Uterus (tissue), 2 donors: ENCODE results near the gene ARL6IP5.

Experiments used
- POLR2A ChIP-seq, 2 donors: fragments of 450-650 bp; IDR thresholded peaks; one replicate each; pipeline ENCODE4 v1.6.1; 2016; ENCODE audit warnings: antibody characterized with exemption in 2 of 2, mild to moderate bottlenecking in 1 of 2, moderate library complexity in 1 of 2
- TF ChIP-seq, protein P1 (sequence below), 4 experiments: fragments of 200-600 bp in 2 of 4; fragments of 450-650 bp in 2 of 4; sonication (generic) in 2 of 4; IDR thresholded peaks; one replicate each; pipeline ENCODE4 v1.5.1; 2016 to 2019; ENCODE audit warnings: antibody characterized with exemption in 4 of 4, mild to moderate bottlenecking in 2 of 4, moderate library complexity in 1 of 4

DNA sequence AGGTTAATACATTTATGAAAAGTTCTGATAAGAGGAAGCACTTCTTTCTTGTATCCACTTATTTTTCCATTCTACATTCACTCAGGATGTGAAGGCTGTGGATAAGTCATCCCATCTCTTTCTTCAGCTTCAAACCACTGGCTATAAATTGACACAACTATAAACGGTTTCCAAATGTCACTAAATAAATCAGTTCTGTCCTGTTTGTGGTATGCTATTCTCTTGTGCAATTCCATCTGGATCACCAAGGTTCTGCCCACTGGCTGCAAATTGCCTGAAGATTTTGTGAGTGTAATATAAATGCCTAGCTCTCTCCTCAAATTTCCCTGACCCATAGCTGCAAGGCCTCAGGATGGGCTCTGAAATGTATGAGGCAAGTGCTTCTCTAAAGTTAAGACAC lies 44.8 kb downstream of the ARL6IP5 start:
- TF ChIP-seq, protein P1, sequence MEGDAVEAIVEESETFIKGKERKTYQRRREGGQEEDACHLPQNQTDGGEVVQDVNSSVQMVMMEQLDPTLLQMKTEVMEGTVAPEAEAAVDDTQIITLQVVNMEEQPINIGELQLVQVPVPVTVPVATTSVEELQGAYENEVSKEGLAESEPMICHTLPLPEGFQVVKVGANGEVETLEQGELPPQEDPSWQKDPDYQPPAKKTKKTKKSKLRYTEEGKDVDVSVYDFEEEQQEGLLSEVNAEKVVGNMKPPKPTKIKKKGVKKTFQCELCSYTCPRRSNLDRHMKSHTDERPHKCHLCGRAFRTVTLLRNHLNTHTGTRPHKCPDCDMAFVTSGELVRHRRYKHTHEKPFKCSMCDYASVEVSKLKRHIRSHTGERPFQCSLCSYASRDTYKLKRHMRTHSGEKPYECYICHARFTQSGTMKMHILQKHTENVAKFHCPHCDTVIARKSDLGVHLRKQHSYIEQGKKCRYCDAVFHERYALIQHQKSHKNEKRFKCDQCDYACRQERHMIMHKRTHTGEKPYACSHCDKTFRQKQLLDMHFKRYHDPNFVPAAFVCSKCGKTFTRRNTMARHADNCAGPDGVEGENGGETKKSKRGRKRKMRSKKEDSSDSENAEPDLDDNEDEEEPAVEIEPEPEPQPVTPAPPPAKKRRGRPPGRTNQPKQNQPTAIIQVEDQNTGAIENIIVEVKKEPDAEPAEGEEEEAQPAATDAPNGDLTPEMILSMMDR (IDR thresholded peaks at IDR 0.05): no peak
- no peak for TF ChIP-seq POLR2A (IDR thresholded peaks at IDR 0.05)
